SK-N-SH treated with all-trans-retinoic acid at 6 μM for 48 hours (cell line): ENCODE results near the gene MTHFD2L.

ENCODE experiments used
- ARNTL ChIP-seq: fragments of 450-650 bp; formaldehyde crosslinking; IDR thresholded peaks from 2 replicates; pipeline ENCODE4 v1.5.0; 2020; ENCODE audit warnings: low read depth, mild to moderate bottlenecking, moderate library complexity, borderline replicate concordance
- BACH2 ChIP-seq: fragments of 250-450 bp; sonication (Bioruptor Pico); IDR thresholded peaks from 2 replicates; pipeline ENCODE4 v1.9.0; 2021; ENCODE audit warnings: mild to moderate bottlenecking, borderline replicate concordance
- GLIS3 ChIP-seq: fragments of 250-450 bp; sonication (Bioruptor Pico); IDR thresholded peaks from 2 replicates; pipeline ENCODE4 v1.5.0; 2020; ENCODE audit warnings: mild to moderate bottlenecking, moderate library complexity
- RARB ChIP-seq: fragments of 250-450 bp; sonication (Bioruptor Pico); IDR thresholded peaks from 2 replicates; pipeline ENCODE4 v1.8.0; 2021; ENCODE audit warnings: mild to moderate bottlenecking, moderate library complexity
- SNAI2 ChIP-seq: fragments of 250-450 bp; sonication (Bioruptor Pico); IDR thresholded peaks from 2 replicates; pipeline ENCODE4 v1.5.0; 2020; ENCODE audit warnings: mild to moderate bottlenecking, moderate library complexity
- TOX ChIP-seq: fragments of 250-450 bp; sonication (Bioruptor Pico); IDR thresholded peaks from 2 replicates; pipeline ENCODE4 v1.8.0; 2021; ENCODE audit warnings: mild to moderate bottlenecking, moderate library complexity, borderline replicate concordance
- ZFP3 ChIP-seq: fragments of 250-450 bp; sonication (Bioruptor Pico); IDR thresholded peaks from 2 replicates; pipeline ENCODE4 v1.5.0; 2020; ENCODE audit warnings: mild to moderate bottlenecking, moderate library complexity
- ZNF70 ChIP-seq: fragments of 450-650 bp; formaldehyde crosslinking; IDR thresholded peaks from 2 replicates; pipeline ENCODE4 v1.5.0; 2020; ENCODE audit warnings: mild to moderate bottlenecking, moderate library complexity
- TF ChIP-seq, protein P1 (sequence below): fragments of 250-450 bp; sonication (Bioruptor Pico); IDR thresholded peaks from 2 replicates; pipeline ENCODE4 v1.8.0; 2020; ENCODE audit warnings: mild to moderate bottlenecking, moderate library complexity, borderline replicate concordance
- TF ChIP-seq, protein P2 (sequence below): fragments of 250-450 bp; sonication (Bioruptor Pico); IDR thresholded peaks from 2 replicates; pipeline ENCODE4 v1.5.1; 2020; ENCODE audit warnings: low read depth, mild to moderate bottlenecking, moderate library complexity
- TF ChIP-seq, protein P3 (sequence below): fragments of 250-450 bp; sonication (Bioruptor Pico); IDR thresholded peaks from 2 replicates; pipeline ENCODE4 v1.5.0; 2020; ENCODE audit warnings: mild to moderate bottlenecking, moderate library complexity

DNA sequence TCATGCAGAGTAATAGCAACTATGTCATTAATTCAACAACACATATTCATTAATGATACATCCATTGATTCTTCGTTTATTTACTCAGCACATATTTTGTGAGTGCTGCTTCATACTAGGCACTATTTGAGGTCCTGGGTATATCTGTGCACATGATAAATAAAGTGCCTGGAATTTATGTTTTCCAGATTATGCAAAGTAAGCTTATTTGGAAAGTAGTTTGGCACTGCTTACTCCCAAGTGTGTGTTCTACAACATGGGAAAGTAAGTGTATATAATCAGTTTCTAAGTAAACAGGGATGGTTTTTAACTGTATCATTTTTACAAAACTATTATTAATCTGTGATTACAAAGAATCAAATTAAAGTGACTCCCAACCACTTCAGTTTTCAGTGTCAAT is 133.6 kb downstream of the MTHFD2L start:
- TF ChIP-seq BACH2 (CRISPR knock-in tag): no peak
- no peak for TF ChIP-seq ARNTL (CRISPR knock-in tag)
- no peak for TF ChIP-seq ZNF70 (CRISPR knock-in tag)
- TF ChIP-seq GLIS3 (CRISPR knock-in tag): no peak
- TF ChIP-seq RARB (CRISPR knock-in tag): no peak
- TF ChIP-seq, protein P1, sequence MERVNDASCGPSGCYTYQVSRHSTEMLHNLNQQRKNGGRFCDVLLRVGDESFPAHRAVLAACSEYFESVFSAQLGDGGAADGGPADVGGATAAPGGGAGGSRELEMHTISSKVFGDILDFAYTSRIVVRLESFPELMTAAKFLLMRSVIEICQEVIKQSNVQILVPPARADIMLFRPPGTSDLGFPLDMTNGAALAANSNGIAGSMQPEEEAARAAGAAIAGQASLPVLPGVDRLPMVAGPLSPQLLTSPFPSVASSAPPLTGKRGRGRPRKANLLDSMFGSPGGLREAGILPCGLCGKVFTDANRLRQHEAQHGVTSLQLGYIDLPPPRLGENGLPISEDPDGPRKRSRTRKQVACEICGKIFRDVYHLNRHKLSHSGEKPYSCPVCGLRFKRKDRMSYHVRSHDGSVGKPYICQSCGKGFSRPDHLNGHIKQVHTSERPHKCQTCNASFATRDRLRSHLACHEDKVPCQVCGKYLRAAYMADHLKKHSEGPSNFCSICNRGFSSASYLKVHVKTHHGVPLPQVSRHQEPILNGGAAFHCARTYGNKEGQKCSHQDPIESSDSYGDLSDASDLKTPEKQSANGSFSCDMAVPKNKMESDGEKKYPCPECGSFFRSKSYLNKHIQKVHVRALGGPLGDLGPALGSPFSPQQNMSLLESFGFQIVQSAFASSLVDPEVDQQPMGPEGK: no peak
- TF ChIP-seq TOX (CRISPR knock-in tag): no peak
- TF ChIP-seq, protein P2, sequence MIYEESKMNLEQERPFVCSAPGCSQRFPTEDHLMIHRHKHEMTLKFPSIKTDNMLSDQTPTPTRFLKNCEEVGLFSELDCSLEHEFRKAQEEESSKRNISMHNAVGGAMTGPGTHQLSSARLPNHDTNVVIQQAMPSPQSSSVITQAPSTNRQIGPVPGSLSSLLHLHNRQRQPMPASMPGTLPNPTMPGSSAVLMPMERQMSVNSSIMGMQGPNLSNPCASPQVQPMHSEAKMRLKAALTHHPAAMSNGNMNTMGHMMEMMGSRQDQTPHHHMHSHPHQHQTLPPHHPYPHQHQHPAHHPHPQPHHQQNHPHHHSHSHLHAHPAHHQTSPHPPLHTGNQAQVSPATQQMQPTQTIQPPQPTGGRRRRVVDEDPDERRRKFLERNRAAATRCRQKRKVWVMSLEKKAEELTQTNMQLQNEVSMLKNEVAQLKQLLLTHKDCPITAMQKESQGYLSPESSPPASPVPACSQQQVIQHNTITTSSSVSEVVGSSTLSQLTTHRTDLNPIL (CRISPR knock-in tag): no peak
- TF ChIP-seq SNAI2 (CRISPR knock-in tag): no peak
- TF ChIP-seq, protein P3, sequence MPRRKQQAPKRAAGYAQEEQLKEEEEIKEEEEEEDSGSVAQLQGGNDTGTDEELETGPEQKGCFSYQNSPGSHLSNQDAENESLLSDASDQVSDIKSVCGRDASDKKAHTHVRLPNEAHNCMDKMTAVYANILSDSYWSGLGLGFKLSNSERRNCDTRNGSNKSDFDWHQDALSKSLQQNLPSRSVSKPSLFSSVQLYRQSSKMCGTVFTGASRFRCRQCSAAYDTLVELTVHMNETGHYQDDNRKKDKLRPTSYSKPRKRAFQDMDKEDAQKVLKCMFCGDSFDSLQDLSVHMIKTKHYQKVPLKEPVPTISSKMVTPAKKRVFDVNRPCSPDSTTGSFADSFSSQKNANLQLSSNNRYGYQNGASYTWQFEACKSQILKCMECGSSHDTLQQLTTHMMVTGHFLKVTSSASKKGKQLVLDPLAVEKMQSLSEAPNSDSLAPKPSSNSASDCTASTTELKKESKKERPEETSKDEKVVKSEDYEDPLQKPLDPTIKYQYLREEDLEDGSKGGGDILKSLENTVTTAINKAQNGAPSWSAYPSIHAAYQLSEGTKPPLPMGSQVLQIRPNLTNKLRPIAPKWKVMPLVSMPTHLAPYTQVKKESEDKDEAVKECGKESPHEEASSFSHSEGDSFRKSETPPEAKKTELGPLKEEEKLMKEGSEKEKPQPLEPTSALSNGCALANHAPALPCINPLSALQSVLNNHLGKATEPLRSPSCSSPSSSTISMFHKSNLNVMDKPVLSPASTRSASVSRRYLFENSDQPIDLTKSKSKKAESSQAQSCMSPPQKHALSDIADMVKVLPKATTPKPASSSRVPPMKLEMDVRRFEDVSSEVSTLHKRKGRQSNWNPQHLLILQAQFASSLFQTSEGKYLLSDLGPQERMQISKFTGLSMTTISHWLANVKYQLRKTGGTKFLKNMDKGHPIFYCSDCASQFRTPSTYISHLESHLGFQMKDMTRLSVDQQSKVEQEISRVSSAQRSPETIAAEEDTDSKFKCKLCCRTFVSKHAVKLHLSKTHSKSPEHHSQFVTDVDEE: no peak
- TF ChIP-seq ZFP3: no peak
